HG02981 (cell line): Measurements from ENCODE around the gene BAIAP2L2.
"Not testable (repeated sequence)": the region's sequence is repeated elsewhere in the genome, so short reads cannot be mapped to it uniquely, and the experiment has no call there.

Experiments used
- ATAC-seq: cut with Tn5 transposase; IDR thresholded peaks from one replicate; pipeline ENCODE4 v1.9.1; 2021; ENCODE audit warnings: mild to moderate bottlenecking, moderate library complexity; ENCODE audit not compliant: unreplicated experiment

The BAIAP2L2 gene

GRCh38 chr22:38081941-38082828 is 28.3 kb downstream of the BAIAP2L2 start:
- ATAC-seq: no peak

GRCh38 chr22:38081636-38081940 is 28.9 kb downstream of the BAIAP2L2 start:
- no peak for ATAC-seq

GRCh38 chr22:38080850-38081635 is 29.4 kb downstream of the BAIAP2L2 start:
- no peak for ATAC-seq

- no peak for ATAC-seq
These were observed 30.0 kb downstream of the BAIAP2L2 start for GRCh38 chr22:38080474-38080849.

GRCh38 chr22:38079804-38080203 is 30.7 kb downstream of the BAIAP2L2 start:
- ATAC-seq: no peak

GRCh38 chr22:38079208-38079607 is 31.3 kb downstream of the BAIAP2L2 start:
- not testable (repeated sequence) for ATAC-seq

- no peak for ATAC-seq
These were observed 32.2 kb downstream of the BAIAP2L2 start for GRCh38 chr22:38078046-38078840.

- ATAC-seq: no peak
These were observed 32.9 kb downstream of the BAIAP2L2 start for GRCh38 chr22:38077595-38077994.

- ATAC-seq: no peak
These were observed 33.4 kb downstream of the BAIAP2L2 start for GRCh38 chr22:38077096-38077495.

GRCh38 chr22:38075961-38076360 is 34.5 kb downstream of the BAIAP2L2 start:
- no peak for ATAC-seq

GRCh38 chr22:38075105-38075825 is 35.2 kb downstream of the BAIAP2L2 start:
- no peak for ATAC-seq

- ATAC-seq: no peak
These were observed 36.0 kb downstream of the BAIAP2L2 start for GRCh38 chr22:38074181-38075104.

- ATAC-seq: no peak
These were observed 37.0 kb downstream of the BAIAP2L2 start for GRCh38 chr22:38073150-38074130.

- ATAC-seq: no peak
These were observed 37.9 kb downstream of the BAIAP2L2 start for GRCh38 chr22:38072322-38073149.

- ATAC-seq: no peak
These were observed 38.8 kb downstream of the BAIAP2L2 start for GRCh38 chr22:38071421-38072321.

GRCh38 chr22:38070250-38070921 is 40.1 kb downstream of the BAIAP2L2 start:
- no peak for ATAC-seq
